OCI-LY3 (cell line): ENCODE measurements around the gene B3GAT3.

Experiments
- EZH2phosphoT487 ChIP-seq: fragments of 200-600 bp; shearing (Covaris generic); IDR thresholded peaks from 2 replicates; pipeline ENCODE4 v1.6.1; 2018; ENCODE audit warnings: antibody characterized with exemption, mixed run types, low read depth
- TF ChIP-seq, protein P1 (sequence below): fragments of 200-600, 300-600 bp; sonication (generic); IDR thresholded peaks from 2 replicates; pipeline ENCODE4 v1.5.1; 2014; ENCODE audit warnings: antibody characterized with exemption, low read length, low read depth

DNA sequence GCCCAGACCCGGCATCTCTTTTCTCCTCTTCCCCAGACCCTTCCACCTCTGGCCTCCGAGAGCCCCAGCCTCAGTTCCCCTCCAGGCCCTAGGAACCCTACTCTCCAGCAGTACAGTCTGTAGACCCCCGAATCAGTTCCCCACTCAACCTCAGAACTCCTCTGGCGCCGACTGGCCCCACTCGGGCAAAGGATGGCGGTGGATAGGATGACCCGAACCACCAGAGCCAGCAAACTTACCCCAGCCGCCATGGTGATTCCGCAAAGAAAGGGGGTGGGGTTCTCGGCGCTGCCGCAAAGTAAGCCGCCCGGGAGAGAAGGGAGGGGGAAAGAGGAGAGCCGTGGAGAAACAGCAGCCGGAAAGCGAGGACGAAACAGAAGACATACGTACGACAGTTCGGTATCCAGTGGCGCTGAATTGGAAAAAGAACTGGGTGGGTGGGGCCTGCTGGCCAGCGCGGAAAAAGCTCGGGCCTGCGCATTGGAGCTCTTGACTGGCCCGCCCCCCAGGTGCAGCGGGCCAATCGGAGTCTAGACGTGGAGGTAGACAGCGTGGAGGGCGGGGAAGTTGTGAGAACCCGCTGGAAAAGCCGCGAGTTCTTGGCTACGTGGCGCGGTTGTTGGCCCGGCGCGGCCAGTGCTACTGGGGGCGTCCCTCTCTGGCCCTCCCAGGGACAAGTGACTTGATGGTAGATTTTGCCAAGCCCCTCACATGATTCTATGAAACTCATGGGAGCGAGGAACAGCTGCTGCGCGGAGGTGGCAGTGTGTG is 48.0 kb downstream of the B3GAT3 start, which contains the start of gene EEF1G:
- TF ChIP-seq, protein P1, sequence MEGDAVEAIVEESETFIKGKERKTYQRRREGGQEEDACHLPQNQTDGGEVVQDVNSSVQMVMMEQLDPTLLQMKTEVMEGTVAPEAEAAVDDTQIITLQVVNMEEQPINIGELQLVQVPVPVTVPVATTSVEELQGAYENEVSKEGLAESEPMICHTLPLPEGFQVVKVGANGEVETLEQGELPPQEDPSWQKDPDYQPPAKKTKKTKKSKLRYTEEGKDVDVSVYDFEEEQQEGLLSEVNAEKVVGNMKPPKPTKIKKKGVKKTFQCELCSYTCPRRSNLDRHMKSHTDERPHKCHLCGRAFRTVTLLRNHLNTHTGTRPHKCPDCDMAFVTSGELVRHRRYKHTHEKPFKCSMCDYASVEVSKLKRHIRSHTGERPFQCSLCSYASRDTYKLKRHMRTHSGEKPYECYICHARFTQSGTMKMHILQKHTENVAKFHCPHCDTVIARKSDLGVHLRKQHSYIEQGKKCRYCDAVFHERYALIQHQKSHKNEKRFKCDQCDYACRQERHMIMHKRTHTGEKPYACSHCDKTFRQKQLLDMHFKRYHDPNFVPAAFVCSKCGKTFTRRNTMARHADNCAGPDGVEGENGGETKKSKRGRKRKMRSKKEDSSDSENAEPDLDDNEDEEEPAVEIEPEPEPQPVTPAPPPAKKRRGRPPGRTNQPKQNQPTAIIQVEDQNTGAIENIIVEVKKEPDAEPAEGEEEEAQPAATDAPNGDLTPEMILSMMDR = no peak
- TF ChIP-seq EZH2phosphoT487 = no peak
